ENCODE data around the gene PGA4.
"Not testable (repeated sequence)": the region's sequence is repeated elsewhere in the genome, so short reads cannot be mapped to it uniquely, and the experiment has no call there.

GRCh38 chr11:61229458-61229857 is 7.3 kb downstream of the PGA4 start:
- not testable (repeated sequence) for TF ChIP-seq POLR2AphosphoS5 (IDR thresholded peaks at IDR 0.05; ENCODE audit: low read depth, low read length); RFX5 (IDR thresholded peaks at IDR 0.05; ENCODE audit: low read length); PBX3 (IDR thresholded peaks at IDR 0.05); MEF2A (IDR thresholded peaks at IDR 0.05; ENCODE audit: borderline replicate concordance, low read depth); EP300 (IDR thresholded peaks at IDR 0.05; ENCODE audit: borderline replicate concordance in 1 of 2, low read depth in 1 of 2, low read length in 1 of 2); USF2 (IDR thresholded peaks at IDR 0.05; ENCODE audit: borderline replicate concordance, low read depth, low read length); JUND (IDR thresholded peaks at IDR 0.05); YY1 (IDR thresholded peaks at IDR 0.05; ENCODE audit: low read depth)
